HTERT RPE-1 (cell line): Measurements from ENCODE around the gene HECTD4.

Experiments used
- in situ Hi-C: fragments of 300-500 bp; cut with MboI; formaldehyde crosslinking; loops from 4 replicates; pipeline ENCODE4 v1.14.3; 2020; ENCODE audit warnings: low sequenced_read_pairs

Gene HECTD4

GRCh38 chr12:112219195-112219594 lies 163.0 kb downstream of the HECTD4 start:
- in situ Hi-C loops, result no loop called here

GRCh38 chr12:112218150-112218549 lies 164.1 kb downstream of the HECTD4 start:
- in situ Hi-C loops, result no loop called here

- in situ Hi-C loops, result no loop called here
Observed at GRCh38 chr12:112217647-112218046, 164.6 kb downstream of the HECTD4 start.

GRCh38 chr12:112216223-112216622 lies 166.0 kb downstream of the HECTD4 start:
- in situ Hi-C loops, result no loop called here

GRCh38 chr12:112214064-112214463 lies 168.2 kb downstream of the HECTD4 start:
- in situ Hi-C loops, result no loop called here

GRCh38 chr12:112208301-112208910 lies 173.8 kb downstream of the HECTD4 start:
- in situ Hi-C loops, result no loop called here

GRCh38 chr12:112207397-112207924 lies 174.8 kb downstream of the HECTD4 start:
- in situ Hi-C loops, result no loop called here

GRCh38 chr12:112206944-112207343 lies 175.3 kb downstream of the HECTD4 start:
- in situ Hi-C loops, result no loop called here

- in situ Hi-C loops, result no loop called here
Observed at GRCh38 chr12:112199136-112199535, 183.1 kb downstream of the HECTD4 start.

- in situ Hi-C loops, result no loop called here
Observed at GRCh38 chr12:112198120-112198733, 184.0 kb downstream of the HECTD4 start.

- in situ Hi-C loops, result no loop called here
Observed at GRCh38 chr12:112196196-112196875, 185.9 kb downstream of the HECTD4 start.

- in situ Hi-C loops, result no loop called here
Observed at GRCh38 chr12:112194601-112195247, 187.5 kb downstream of the HECTD4 start.

- in situ Hi-C loops, result no loop called here
Observed at GRCh38 chr12:112192475-112192874, 189.8 kb downstream of the HECTD4 start.

- in situ Hi-C loops, result no loop called here
Observed at GRCh38 chr12:112191840-112192321, 190.3 kb downstream of the HECTD4 start.

GRCh38 chr12:112191201-112191600 lies 191.0 kb downstream of the HECTD4 start:
- in situ Hi-C loops, result no loop called here

- in situ Hi-C loops, result no loop called here
Observed at GRCh38 chr12:112190231-112191025, 191.8 kb downstream of the HECTD4 start.

- in situ Hi-C loops, result no loop called here
Observed at GRCh38 chr12:112188130-112188830, 194.0 kb downstream of the HECTD4 start.

- in situ Hi-C loops, result no loop called here
Observed at GRCh38 chr12:112185093-112185923, 196.9 kb downstream of the HECTD4 start.
